GM12878 (cell line): ENCODE measurements around the gene GDF11. TPM values are rescaled to one million over a fixed set of nuclear protein-coding genes. Genes with fewer than 3 reads are reported as not detected.

Source experiments
- ATAC-seq: fragments of 200-7000 bp; cut with Tn5 transposase; 3 replicates; pipeline ENCODE4 v1.9.1; 2020; ENCODE audit warnings: mild to moderate bottlenecking, moderate library complexity
- BruUV-seq: library from RNA; stranded (reverse); fragments of 400-500 nt; replicated peaks from 2 replicates; lab custom pipeline; 2021; lab: Mats Ljungman, UMichigan
- CTCF ChIA-PET: fragments of 300-600 bp; sonication (Branson Sonifier 250); formaldehyde crosslinking; extraction: SDS; loops from one replicate; lab custom pipeline; 2021; ENCODE audit warnings: inconsistent platforms; lab: Yijun Ruan, JAX
- POLR2A ChIA-PET: fragments of 350-600 bp; formaldehyde crosslinking; extraction: SDS; loops from one replicate; lab custom pipeline; 2021; ENCODE audit warnings: inconsistent platforms; lab: Charles Lee
- RAD21 ChIA-PET: fragments of 300-600 bp; sonication (Branson Sonifier 250); formaldehyde crosslinking; loops from one replicate; lab custom pipeline; 2023; ENCODE audit warnings: antibody characterized with exemption; ENCODE audit not compliant: unreplicated experiment; lab: Charles Lee
- SMC1A ChIA-PET: fragments of 300-600 bp; sonication (Branson Sonifier 250); formaldehyde crosslinking; loops from one replicate; lab custom pipeline; 2023; ENCODE audit not compliant: unreplicated experiment, uncharacterized antibody; lab: Charles Lee
- DNase-seq: peaks from one replicate; pipeline ENCODE4 v3.0.0-alpha.2; 2011; ENCODE audit warnings: low read depth, low spot score
- FAIRE-seq: peaks from 3 replicates; lab custom pipeline; 2011; peaks lifted over from hg19 to GRCh38; lab: Jason Lieb, UNC
- H2AFZ ChIP-seq: 2 replicates; pipeline ENCODE4 v1.6.0; 2011; ENCODE audit warnings: low read depth, low read length, control low read depth; ENCODE audit not compliant: control insufficient read depth
- H3K27ac ChIP-seq: 2 replicates; pipeline ENCODE4 v1.5.1; 2011; ENCODE audit warnings: control low read depth; ENCODE audit not compliant: control insufficient read depth, insufficient read depth
- H3K27me3 ChIP-seq, 2 experiments: replicated peaks in 1 of 2; 2 replicates each; pipeline versions ENCODE4 v1.6.0 to v1.6.1; 2011; ENCODE audit warnings: low read length in 1 of 2; ENCODE audit not compliant: control insufficient read depth in 2 of 2, insufficient read depth in 2 of 2
- H3K36me3 ChIP-seq, 2 experiments: 2 replicates each; pipeline ENCODE4 v1.5.1; 2011; ENCODE audit warnings: low read length in 1 of 2; ENCODE audit not compliant: control insufficient read depth in 2 of 2, insufficient read depth in 2 of 2
- H3K4me1 ChIP-seq: 2 replicates; pipeline ENCODE4 v1.6.1; 2011; ENCODE audit warnings: mild to moderate bottlenecking, low read length, moderate library complexity, mixed read lengths; ENCODE audit not compliant: control insufficient read depth, insufficient read depth
- H3K4me2 ChIP-seq: 2 replicates; pipeline ENCODE4 v1.6.0; 2011; ENCODE audit warnings: control low read depth; ENCODE audit not compliant: control insufficient read depth, insufficient read depth
- H3K4me3 ChIP-seq: fragments of 200-600 bp; sonication (generic); 2 replicates; pipeline ENCODE4 v1.5.1; 2016
- H3K79me2 ChIP-seq: 2 replicates; pipeline ENCODE4 v1.6.0; 2011; ENCODE audit warnings: low read length; ENCODE audit not compliant: control insufficient read depth, insufficient read depth
- H3K9ac ChIP-seq: 2 replicates; pipeline ENCODE4 v1.8.0; 2011; ENCODE audit warnings: low read length, control low read depth, mixed read lengths; ENCODE audit not compliant: control insufficient read depth, insufficient read depth
- H3K9me3 ChIP-seq: replicated peaks from 3 replicates; pipeline ENCODE4 v1.5.1; 2011; ENCODE audit warnings: mild to moderate bottlenecking, low read length; ENCODE audit not compliant: control insufficient read depth, insufficient read depth
- H4K20me1 ChIP-seq: 2 replicates; pipeline ENCODE4 v1.6.0; 2011; ENCODE audit not compliant: control insufficient read depth, insufficient read depth
- ASH2L ChIP-seq: fragments of 300-600, 200-600 bp; sonication (generic); IDR thresholded peaks from 2 replicates; pipeline ENCODE4 v1.6.1; 2017; ENCODE audit warnings: low read depth, mild to moderate bottlenecking, borderline replicate concordance
- ATF2 ChIP-seq: IDR thresholded peaks from 2 replicates; pipeline ENCODE4 v1.6.1; 2012; ENCODE audit warnings: low read length, inconsistent platforms
- BCL11A ChIP-seq: IDR thresholded peaks from 2 replicates; pipeline ENCODE4 v1.6.1; 2011; ENCODE audit warnings: low read depth, low read length
- BHLHE40 ChIP-seq, 2 experiments: fragments of 450-650 bp in 1 of 2; IDR thresholded peaks; 2 replicates each; pipeline ENCODE4 v1.6.1; 2011 to 2017; ENCODE audit warnings: low read depth in 2 of 2, borderline replicate concordance in 1 of 2, improper control_type of control experiment in 1 of 2, low read length in 1 of 2, mild to moderate bottlenecking in 1 of 2
- BRCA1 ChIP-seq: IDR thresholded peaks from 2 replicates; pipeline ENCODE4 v1.6.1; 2011; ENCODE audit warnings: low read depth, low read length, improper control_type of control experiment
- CHD1 ChIP-seq: IDR thresholded peaks from 2 replicates; pipeline ENCODE4 v1.6.1; 2012; ENCODE audit warnings: low read depth, low read length, improper control_type of control experiment
- ETV6 ChIP-seq, 2 experiments: fragments of 450-650 bp in 1 of 2; IDR thresholded peaks in 1 of 2; conservative IDR thresholded peaks in 1 of 2; 2 replicates each; pipeline ENCODE4 v1.6.1; 2014; ENCODE audit warnings: antibody characterized with exemption in 1 of 2, borderline replicate concordance in 1 of 2, low read depth in 1 of 2, mild to moderate bottlenecking in 1 of 2, moderate library complexity in 1 of 2
- IRF3 ChIP-seq: fragments of 450-650 bp; IDR thresholded peaks from 2 replicates; pipeline ENCODE4 v1.6.1; 2014; ENCODE audit warnings: mild to moderate bottlenecking
- NFYA ChIP-seq: IDR thresholded peaks from 2 replicates; pipeline ENCODE4 v1.6.1; 2011; ENCODE audit warnings: low read depth, mild to moderate bottlenecking, low read length, improper control_type of control experiment, borderline replicate concordance
- NR2F1 ChIP-seq: fragments of 450-650 bp; conservative IDR thresholded peaks from 2 replicates; pipeline ENCODE4 v1.6.1; 2017; ENCODE audit warnings: mild to moderate bottlenecking
- PAX8 ChIP-seq: fragments of 450-650 bp; IDR thresholded peaks from 2 replicates; pipeline ENCODE4 v1.6.1; 2017; ENCODE audit warnings: mild to moderate bottlenecking, moderate library complexity
- SMAD1 ChIP-seq: fragments of 450-650 bp; IDR thresholded peaks from 2 replicates; pipeline ENCODE4 v1.6.1; 2018; ENCODE audit warnings: mild to moderate bottlenecking, low read depth; ENCODE audit not compliant: partially characterized antibody
- SMAD5 ChIP-seq: IDR thresholded peaks from 2 replicates; pipeline ENCODE4 v1.6.1; 2016; ENCODE audit warnings: antibody characterized with exemption, low read depth
- SUPT20H ChIP-seq: IDR thresholded peaks from 2 replicates; pipeline ENCODE4 v1.6.1; 2011; ENCODE audit warnings: low read depth, mild to moderate bottlenecking, low read length, moderate library complexity, borderline replicate concordance; ENCODE audit not compliant: control insufficient read depth
- TARDBP ChIP-seq: IDR thresholded peaks from 2 replicates; pipeline ENCODE4 v1.6.1; 2016; ENCODE audit warnings: borderline replicate concordance
- YBX1 ChIP-seq: fragments of 450-650 bp; IDR thresholded peaks from 2 replicates; pipeline ENCODE4 v1.6.1; 2016; ENCODE audit warnings: antibody characterized with exemption
- ZBTB4 ChIP-seq: fragments of 450-650 bp; formaldehyde crosslinking; IDR thresholded peaks from 2 replicates; pipeline ENCODE4 v1.4.0; 2022; ENCODE audit warnings: mild to moderate bottlenecking, moderate library complexity
- WGBS: methylation state at CpG from one replicate; pipeline ENCODE4 v1.1.6; 2016; ENCODE audit warnings: low lambda C conversion rate; ENCODE audit not compliant: insufficient replicate concordance, insufficient coverage; ENCODE audit errors: missing lambda C conversion rate; 5-methylcytosine and 5-hydroxymethylcytosine counted together
- in situ Hi-C: fragments of 300-500 bp; cut with MboI; formaldehyde crosslinking; loops from 9 replicates; pipeline ENCODE4 v1.14.3; 2018; ENCODE audit warnings: mixed read lengths
- intact Hi-C: fragments of 100-400 bp; cut with micrococcal nuclease; formaldehyde crosslinking; loops from one replicate; pipeline ENCODE4 v1.14.2; 2022; ENCODE audit not compliant: unreplicated experiment
- polyA plus RNA-seq, 11 experiments: library from polyadenylated mRNA; depleted of rRNA in 4 of 11; unstranded in 6 of 11; stranded (reverse) in 5 of 11; fragments of >200 nt; fragmentation: Nextera tagmentation in 4 of 11; fragmentation: Illumina TruSeq in 1 of 11; extraction: Ambion mirVana in 4 of 11; extraction: Trizol in 1 of 11; gene quantifications; 1 replicate in 1 of 11; 2 replicates in 10 of 11; pipeline versions ENCODE4 v1.2.1 to v1.2.3, GENCODE V29; 2011 to 2016; ENCODE audit warnings: inconsistent platforms in 2 of 11, missing spikeins in 2 of 11, low read depth in 1 of 11
- total RNA-seq, 4 experiments: library from RNA; depleted of rRNA in 3 of 4; stranded (reverse); fragments of >200 nt in 3 of 4; fragmentation: Illumina TruSeq in 1 of 4; extraction: Trizol in 1 of 4; gene quantifications; 2 replicates each; pipeline versions ENCODE4 v1.2.1 to v1.2.3, GENCODE V29; 2013 to 2021

Gene GDF11
- total and polyA plus RNA-seq, 10 of the 15 experiments (the other 5 are each of a cell fraction or from before 2014, with no cell fraction given): 0.83 to 15.4 (median 4.3) TPM

- in situ Hi-C loops: no loop called here
- Histone ChIP-seq H3K4me3 (no peak overlapping the region), H3K9me3 (no peaks in the 10 kb centered on the region), H3K79me2 (peaks cover 7% of the 10 kb centered on the region), H3K27ac (no peak overlapping the region), H3K4me2 (no peak overlapping the region), H2AFZ (no peak overlapping the region), H3K36me3 (no peaks in the 10 kb centered on the region), H3K9ac (no peak overlapping the region), H4K20me1 (no peaks in the 10 kb centered on the region), H3K27me3 (peaks cover 0 to 5% of the 10 kb centered on the region in 2 experiments; a peak in 2 of 4 replicates), H3K4me1 (peaks cover 6% of the 10 kb centered on the region)
- POLR2A ChIA-PET: interaction anchor here (1.1 kb wide), 1 partner anchor 55 kb away, joined by 3 read pairs; no protein-coding TSS in a partner anchor
- WGBS: 88% methylated on average over 4 of the region's 4 CpGs
- BruUV-seq: no TSS peak
- no peak for FAIRE-seq
- RAD21 ChIA-PET: interaction anchor here (0.7 to 1.8 kb wide), 3 partner anchors 18 to 39 kb away, joined by 3 to 4 read pairs (median 3); no protein-coding TSS in a partner anchor
- SMC1A ChIA-PET: interaction anchor here (0.7 to 1.1 kb wide), 2 partner anchors 18 to 57 kb away, joined by 3 to 4 read pairs; no protein-coding TSS in a partner anchor
- CTCF ChIA-PET: interaction anchor here (0.6 to 2.9 kb wide), 5 partner anchors 10 to 1521 kb away, joined by 3 to 11 read pairs (median 4); no protein-coding TSS in a partner anchor
- DNase-seq: no peak
- intact Hi-C loops: no loop called here
- ATAC-seq: no peak
- TF ChIP-seq BHLHE40 (IDR thresholded peaks at IDR 0.05; ENCODE audit: borderline replicate concordance in 1 of 2, low read depth in 2 of 2, low read length in 1 of 2) (no peak), BRCA1 (no peak), BCL11A (no peak), ZBTB4 (CRISPR knock-in tag) (no peak), NR2F1 (no peak), ETV6 (conservative IDR thresholded peaks at IDR 0.05 in 1 of 2, IDR thresholded peaks at IDR 0.05 in 1 of 2; ENCODE audit: borderline replicate concordance in 1 of 2, low read depth in 1 of 2) (no peak), IRF3 (no peak), CHD1 (no peak), NFYA (no peak), SMAD5 (no peak), ATF2 (no peak), YBX1 (no peak), ASH2L (no peak), SUPT20H (no peak), TARDBP (no peak), PAX8 (no peak), SMAD1 (no peak)
These were observed 31.0 kb upstream of the GDF11 start for GRCh38 chr12:55711786-55712553.
